Measurements from ENCODE around the gene PPDPF. TPM values are rescaled to one million over a fixed set of nuclear protein-coding genes. Genes with fewer than 3 reads are reported as not detected.

The PPDPF gene
- total and polyA plus RNA-seq, 2 donors (not counting 3 experiments of a cell fraction or from before 2014, with no cell fraction given), result 52.2 to 219 TPM

- Histone ChIP-seq H2AFZ (ENCODE audit: low read depth, low read length) (no peak overlapping the region), H3K4me1 (ENCODE audit: control insufficient read depth, extremely low read depth, insufficient read depth, low read length) (no peaks in the 10 kb centered on the region), H3K27me3 (ENCODE audit: control insufficient read depth in 2 of 2, insufficient read depth in 2 of 2, low read length in 2 of 2) (no peaks in the 10 kb centered on the region), H3K9me3 (replicated peaks; ENCODE audit: control insufficient read depth, insufficient read depth, low read length) (no peaks in the 10 kb centered on the region), H3K27ac (ENCODE audit: insufficient read depth, low read depth, low read length) (no peak overlapping the region), H3K36me3 (ENCODE audit: control insufficient read depth in 2 of 2, extremely low read depth in 1 of 2, insufficient read depth in 2 of 2, low read length in 2 of 2) (no peaks in the 10 kb centered on the region), H3K4me3 (replicated peaks in 1 of 3; ENCODE audit: insufficient read depth in 1 of 3, low read depth in 1 of 3, low read length in 3 of 3) (no peak overlapping the region), H3K79me2 (ENCODE audit: control insufficient read depth, insufficient read depth, low read length) (no peaks in the 10 kb centered on the region), H3K4me2 (ENCODE audit: insufficient read depth, low read length) (no peak overlapping the region), H4K20me1 (replicated peaks; ENCODE audit: control insufficient read depth, extremely low read depth, insufficient read depth, low read length) (no peaks in the 10 kb centered on the region), H3K9me1 (replicated peaks; ENCODE audit: control insufficient read depth, extremely low read depth, insufficient read depth, low read length) (no peaks in the 10 kb centered on the region), H3K9ac (replicated peaks; ENCODE audit: extremely low read depth, insufficient read depth, low read length) (no peak overlapping the region)
- no peak for DNase-seq (ENCODE audit: low read depth, low spot score)
- dilution Hi-C loops (cut with MboI; ENCODE audit: extremely low pct_ligation_motif_present, low sequenced_read_pairs) (no loop called here), intact Hi-C loops (cut with micrococcal nuclease) (no loop called here)
- CTCF ChIA-PET, result interaction anchor here (1.0 kb wide), 1 partner anchor 433 kb away, joined by 3 read pairs; no protein-coding TSS in a partner anchor
- POLR2A ChIA-PET, result no interaction called here
- no peak for TF ChIP-seq MAX (IDR thresholded peaks at IDR 0.05; ENCODE audit: insufficient read depth, insufficient read length)
- no peak for TF ChIP-seq GATA2 (IDR thresholded peaks at IDR 0.05; ENCODE audit: insufficient read depth, insufficient read length, low read depth, low read length)
- TF ChIP-seq EZH2 (IDR thresholded peaks at IDR 0.05; ENCODE audit: borderline replicate concordance, low read depth, low read length, severe bottlenecking), result no peak
- TF ChIP-seq FOS (IDR thresholded peaks at IDR 0.05; ENCODE audit: borderline replicate concordance, insufficient read depth, low read length), result no peak
- TF ChIP-seq POLR2A (IDR thresholded peaks at IDR 0.05; ENCODE audit: low read depth, low read length), result no peak
- BruUV-seq (replicated peaks), result no TSS peak
- no peak for FAIRE-seq
These were observed 20.8 kb downstream of the PPDPF start for GRCh38 chr20:63541371-63541770.

- no peaks in the 10 kb centered on the region for H4K20me1 ChIP-seq (replicated peaks; ENCODE audit: control insufficient read depth, extremely low read depth, insufficient read depth, low read length)
- dilution Hi-C loops (cut with MboI; ENCODE audit: extremely low pct_ligation_motif_present, low sequenced_read_pairs) (no loop called here), intact Hi-C loops (cut with micrococcal nuclease) (no loop called here)
- TF ChIP-seq JUN (IDR thresholded peaks at IDR 0.05; ENCODE audit: borderline replicate concordance, insufficient read depth, insufficient read length, low read depth), result no peak
- TF ChIP-seq GATA2 (IDR thresholded peaks at IDR 0.05; ENCODE audit: insufficient read depth, insufficient read length, low read depth, low read length), result no peak
- no peak for TF ChIP-seq MYC (IDR thresholded peaks at IDR 0.05; ENCODE audit: low read depth, low read length)
- no TSS peak for BruUV-seq (replicated peaks)
- POLR2A ChIA-PET, result interaction anchor here (0.6 kb wide), 1 partner anchor 465 kb away, joined by 3 read pairs; no protein-coding TSS in a partner anchor
- H2AFZ ChIP-seq (ENCODE audit: low read depth, low read length), result no peak overlapping the region
- H3K4me3 ChIP-seq (replicated peaks in 1 of 3; ENCODE audit: insufficient read depth in 1 of 3, low read depth in 1 of 3, low read length in 3 of 3), result no peak overlapping the region
- no peaks in the 10 kb centered on the region for H3K9me3 ChIP-seq (replicated peaks; ENCODE audit: control insufficient read depth, insufficient read depth, low read length)
- no peaks in the 10 kb centered on the region for H3K4me1 ChIP-seq (ENCODE audit: control insufficient read depth, extremely low read depth, insufficient read depth, low read length)
- no peaks in the 10 kb centered on the region for H3K9me1 ChIP-seq (replicated peaks; ENCODE audit: control insufficient read depth, extremely low read depth, insufficient read depth, low read length)
- H3K27ac ChIP-seq (ENCODE audit: insufficient read depth, low read depth, low read length), result no peak overlapping the region
- no peak overlapping the region for H3K9ac ChIP-seq (replicated peaks; ENCODE audit: extremely low read depth, insufficient read depth, low read length)
- no peaks in the 10 kb centered on the region for H3K36me3 ChIP-seq (ENCODE audit: control insufficient read depth in 2 of 2, extremely low read depth in 1 of 2, insufficient read depth in 2 of 2, low read length in 2 of 2)
- CTCF ChIA-PET, result interaction anchor here (1.0 kb wide), 1 partner anchor 432 kb away, joined by 3 read pairs; no protein-coding TSS in a partner anchor
- no peak for FAIRE-seq
- no peaks in the 10 kb centered on the region for H3K79me2 ChIP-seq (ENCODE audit: control insufficient read depth, insufficient read depth, low read length)
- DNase-seq (ENCODE audit: low read depth, low spot score), result no peak
- no peak overlapping the region for H3K4me2 ChIP-seq (ENCODE audit: insufficient read depth, low read length)
- H3K27me3 ChIP-seq (ENCODE audit: control insufficient read depth in 2 of 2, insufficient read depth in 2 of 2, low read length in 2 of 2), result no peaks in the 10 kb centered on the region
These were observed 21.5 kb downstream of the PPDPF start for GRCh38 chr20:63542031-63542559.
